ENCODE measurements around the gene PHLPP1. TPM values are rescaled to one million over a fixed set of nuclear protein-coding genes. Genes with fewer than 3 reads are reported as not detected.

The PHLPP1 gene
- total RNA-seq, 1 experiment from 2014 or later, result 12.5 TPM

DNA sequence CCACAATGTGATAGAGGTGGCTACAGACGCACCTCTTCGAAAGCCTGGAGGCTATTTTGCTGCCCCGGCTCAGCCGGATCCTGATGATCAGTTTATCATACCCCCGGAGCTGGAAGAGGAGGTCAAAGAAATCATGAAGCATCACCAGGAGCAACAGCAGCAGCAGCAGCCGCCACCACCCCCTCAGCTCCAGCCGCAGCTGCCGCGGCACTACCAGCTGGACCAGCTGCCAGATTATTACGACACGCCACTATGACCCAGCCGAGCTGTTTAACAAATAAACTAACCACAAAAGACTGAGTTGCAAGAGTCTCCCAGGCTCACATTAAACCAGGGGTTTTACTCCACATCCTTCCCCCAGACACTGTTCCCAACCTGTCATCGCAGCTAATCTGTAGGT lies 263.8 kb downstream of the PHLPP1 start:
- peak; percentile 86 for DNase-seq (ENCODE audit: low read depth)

DNA sequence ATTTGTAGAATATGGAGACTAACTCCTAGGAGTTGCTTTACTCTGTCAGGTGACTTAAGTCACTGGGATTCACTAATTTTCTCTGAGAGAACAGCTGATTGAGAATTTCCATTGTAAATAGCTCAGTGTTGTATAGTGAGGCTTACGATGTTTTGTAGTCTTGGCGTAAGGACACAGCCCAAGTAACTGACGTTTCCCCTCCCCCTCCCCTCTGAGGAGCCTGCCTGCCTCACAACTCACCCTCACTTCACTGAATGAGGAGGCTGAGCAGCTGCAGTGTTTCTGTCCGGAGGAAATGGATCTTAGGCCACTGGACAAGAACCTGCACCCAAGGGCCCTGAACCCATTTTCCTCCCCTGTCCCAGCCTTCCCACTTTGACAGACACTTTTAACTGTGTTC lies 264.6 kb downstream of the PHLPP1 start:
- DNase-seq (ENCODE audit: low read depth), result no peak

DNA sequence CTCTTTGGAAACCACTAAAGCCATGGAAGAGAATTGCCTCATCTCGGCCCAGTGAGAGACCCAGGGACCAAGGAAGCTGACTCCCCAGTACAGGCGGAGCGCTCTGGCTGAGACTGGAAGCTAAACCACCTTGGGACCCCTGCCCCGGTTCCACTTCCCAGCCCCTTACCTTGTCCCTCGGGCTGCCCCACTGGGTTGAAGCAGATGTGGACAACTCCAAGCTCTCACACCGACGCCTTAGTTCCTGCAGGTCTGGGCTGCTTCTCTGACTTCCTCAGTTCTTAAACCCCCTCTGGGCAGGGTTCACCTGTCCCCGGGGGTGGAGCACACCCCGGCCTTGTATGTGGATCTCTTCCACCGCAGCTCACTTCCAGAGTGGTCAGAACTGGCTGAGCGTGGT lies 266.2 kb downstream of the PHLPP1 start:
- DNase-seq (ENCODE audit: low read depth), result no peak

DNA sequence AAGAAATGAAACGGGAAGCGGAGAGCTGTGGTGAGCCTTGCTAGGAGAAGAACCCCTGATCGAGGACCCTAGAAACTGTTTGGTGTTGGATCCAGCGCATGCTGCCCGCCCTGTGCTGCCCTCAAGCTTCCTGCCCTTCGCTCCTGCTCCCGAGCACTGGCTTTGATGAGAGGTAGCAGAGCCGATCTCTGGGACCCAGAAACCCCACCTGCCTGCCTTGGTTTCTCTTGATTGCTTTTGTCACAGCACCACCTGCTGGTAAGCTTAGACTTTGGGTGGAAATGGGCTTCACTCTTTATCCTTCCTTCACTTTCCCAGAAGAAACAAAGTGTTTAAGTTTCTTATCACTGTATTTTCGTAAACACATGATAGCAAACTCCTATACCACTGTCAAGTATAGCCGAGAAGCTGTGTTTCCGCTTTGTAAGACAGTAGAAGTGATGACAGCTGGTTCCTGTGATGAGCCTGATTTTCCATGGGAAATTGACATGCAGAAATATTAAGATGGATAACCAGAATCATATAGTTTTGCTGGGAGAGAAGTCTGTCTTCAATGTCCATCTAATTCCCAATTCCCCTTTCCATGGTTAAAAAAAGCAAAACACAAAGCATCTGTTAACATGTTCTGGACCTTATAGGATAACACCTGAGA lies 267.4 kb downstream of the PHLPP1 start:
- peak; percentile 51 for DNase-seq (ENCODE audit: low read depth)

GRCh38 chr18:62984656-62985315 lies 269.4 kb downstream of the PHLPP1 start:
- no peak for DNase-seq (ENCODE audit: low read depth)

GRCh38 chr18:62986490-62986889 lies 271.1 kb downstream of the PHLPP1 start:
- DNase-seq (ENCODE audit: low read depth), result no peak

DNA sequence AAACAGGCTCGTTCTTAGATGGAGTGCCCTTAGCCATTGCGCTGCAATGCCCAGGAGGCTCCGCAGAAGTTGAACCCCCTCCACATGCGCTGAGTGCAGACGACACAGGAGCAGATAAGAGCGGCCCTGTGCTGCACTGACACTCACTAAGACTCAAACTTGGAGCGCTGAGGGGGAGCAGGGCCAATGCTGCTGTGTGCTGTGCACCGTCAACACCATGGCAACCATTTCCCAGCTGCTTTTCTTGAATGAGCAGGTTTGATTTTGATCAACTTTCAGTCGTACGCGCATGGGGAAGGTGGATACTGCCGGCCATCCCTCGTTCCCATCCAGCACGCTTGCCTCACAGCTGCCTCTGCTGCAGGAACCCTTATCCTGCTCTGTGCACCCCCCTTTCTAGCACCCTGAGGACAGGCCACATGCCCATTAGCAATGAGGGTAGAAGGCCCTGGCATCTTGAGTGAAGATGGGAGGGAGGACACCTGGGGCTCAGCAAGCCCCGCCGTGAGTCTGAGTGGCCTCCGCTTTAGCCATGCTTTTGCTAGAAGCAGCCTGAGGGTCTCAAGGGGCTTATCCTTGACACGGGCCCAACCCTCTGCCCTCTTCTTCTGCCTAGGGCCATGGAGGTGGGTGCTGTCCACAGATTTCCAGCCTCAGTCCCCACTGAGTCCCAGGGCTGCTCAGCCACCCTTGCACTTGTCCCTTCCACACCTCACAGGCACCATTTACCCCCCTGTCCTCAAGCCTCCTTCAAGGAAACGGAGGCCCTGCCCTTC lies 271.9 kb downstream of the PHLPP1 start:
- DNase-seq (ENCODE audit: low read depth), result no peak

- DNase-seq (ENCODE audit: low read depth), result no peak
Measured at GRCh38 chr18:62987859-62988258, 272.5 kb downstream of the PHLPP1 start.

DNA sequence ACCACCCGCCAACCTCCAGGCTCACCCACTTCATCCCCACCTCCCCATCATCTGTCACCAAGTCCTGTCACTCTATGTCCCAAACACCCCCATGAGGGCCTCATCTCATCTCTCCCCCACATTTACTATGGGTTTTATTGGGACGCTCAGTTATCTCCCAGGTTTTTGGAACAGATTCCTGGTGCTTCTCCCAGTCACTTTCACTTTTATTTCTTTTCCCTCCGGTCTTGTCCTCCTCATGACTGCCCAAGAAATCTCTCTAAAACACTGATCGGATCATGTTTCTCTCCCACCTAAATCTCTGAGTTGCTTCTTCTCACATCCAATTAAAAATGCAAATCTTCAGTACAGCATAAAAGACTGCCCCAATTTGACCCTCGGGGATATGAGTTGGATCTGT lies 273.1 kb downstream of the PHLPP1 start:
- no peak for DNase-seq (ENCODE audit: low read depth)

GRCh38 chr18:62989195-62989594 lies 273.9 kb downstream of the PHLPP1 start:
- no peak for DNase-seq (ENCODE audit: low read depth)

GRCh38 chr18:62990653-62991052 lies 275.3 kb downstream of the PHLPP1 start:
- no peak for DNase-seq (ENCODE audit: low read depth)

- no peak for DNase-seq (ENCODE audit: low read depth)
Measured at GRCh38 chr18:62991389-62991788, 276.0 kb downstream of the PHLPP1 start.

GRCh38 chr18:62991959-62992358 lies 276.6 kb downstream of the PHLPP1 start:
- DNase-seq (ENCODE audit: low read depth), result no peak

DNA sequence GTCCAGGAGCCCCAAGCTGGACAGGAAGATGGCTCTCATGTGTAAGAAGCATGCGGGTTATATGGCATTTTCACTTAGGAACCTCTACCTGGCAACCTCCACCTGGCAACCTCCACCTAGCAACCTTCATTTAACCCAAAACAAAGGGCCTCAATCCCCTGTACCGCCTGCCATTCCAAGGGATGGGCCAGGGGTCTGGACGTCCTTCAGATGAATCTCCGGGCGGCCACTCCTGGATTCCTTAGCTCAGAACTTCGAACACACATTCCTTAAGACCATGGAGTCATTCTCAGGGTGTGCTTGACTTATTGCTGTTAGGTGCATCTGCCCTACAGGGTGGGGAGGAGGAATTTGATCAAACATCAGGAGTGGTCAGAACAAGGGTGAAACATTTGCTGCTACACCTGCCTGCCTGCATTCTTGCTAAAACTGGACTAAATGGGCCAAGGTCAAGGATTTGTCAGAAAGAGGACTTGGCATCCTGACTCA lies 277.6 kb downstream of the PHLPP1 start:
- DNase-seq (ENCODE audit: low read depth), result no peak

GRCh38 chr18:62996566-62996965 lies 281.2 kb downstream of the PHLPP1 start:
- no peak for DNase-seq (ENCODE audit: low read depth)

- DNase-seq (ENCODE audit: low read depth), result no peak
Measured at GRCh38 chr18:62997076-62997475, 281.7 kb downstream of the PHLPP1 start.

DNA sequence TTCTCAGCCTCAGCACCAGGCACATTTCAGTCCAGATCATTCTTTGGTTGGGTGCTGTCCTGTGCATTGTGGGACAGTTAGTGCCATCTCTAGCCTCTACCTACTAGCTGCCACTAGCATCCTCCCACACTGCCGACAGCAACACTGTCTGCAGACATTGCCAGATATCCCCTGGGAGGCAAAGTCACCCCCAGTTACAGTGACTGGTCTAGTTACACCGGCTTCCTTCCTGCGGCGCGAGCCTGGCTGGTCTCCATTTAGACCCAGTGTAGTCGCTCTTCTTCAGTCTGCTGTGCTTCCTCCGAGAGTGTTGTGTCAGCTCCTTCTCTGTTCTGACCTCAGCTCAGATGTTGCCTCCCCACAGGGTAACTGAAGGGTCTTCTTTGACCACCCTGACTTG lies 283.1 kb downstream of the PHLPP1 start:
- DNase-seq (ENCODE audit: low read depth), result no peak

DNA sequence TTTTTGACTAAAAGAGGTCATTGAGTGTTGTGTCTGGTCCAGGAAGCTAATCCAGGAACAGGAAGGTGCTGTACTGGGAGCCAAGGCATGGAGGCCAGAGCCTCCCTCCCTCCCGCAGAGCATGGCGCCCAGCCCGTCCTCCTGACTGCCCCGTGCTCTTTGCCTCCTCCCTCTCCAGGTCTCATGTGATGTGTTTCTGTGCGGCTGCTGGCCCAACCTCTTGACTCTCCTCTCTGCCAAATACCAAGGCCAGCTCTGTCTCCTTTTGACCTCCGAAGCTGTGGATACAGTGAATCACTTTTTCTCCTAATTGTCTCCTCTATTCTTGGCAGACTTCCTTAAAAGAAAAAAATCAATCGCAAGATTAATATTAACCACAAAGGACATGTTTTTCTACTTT lies 284.1 kb downstream of the PHLPP1 start:
- peak; percentile 81 for DNase-seq (ENCODE audit: low read depth)

DNA sequence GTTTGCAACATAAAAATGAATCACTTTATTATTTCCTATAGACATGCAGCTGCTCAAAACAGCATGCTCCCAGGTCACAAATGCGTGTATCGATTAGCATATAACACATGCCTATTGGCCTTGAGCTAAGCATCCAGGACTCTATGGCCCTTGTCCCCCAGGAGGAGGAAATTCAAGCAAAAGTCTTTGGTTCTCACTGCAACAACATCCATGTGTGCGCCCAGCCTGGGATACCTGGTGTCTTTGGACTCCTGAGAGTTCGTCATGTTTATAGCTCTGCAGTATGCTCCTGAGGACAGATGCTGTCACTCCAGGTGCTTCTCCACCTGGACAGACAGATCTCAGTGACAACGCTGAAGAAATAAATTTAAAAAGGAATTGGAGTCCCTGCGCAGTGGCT lies 284.6 kb downstream of the PHLPP1 start:
- DNase-seq (ENCODE audit: low read depth), result no peak

GRCh38 chr18:63000839-63001238 lies 285.5 kb downstream of the PHLPP1 start:
- no peak for DNase-seq (ENCODE audit: low read depth)

DNA sequence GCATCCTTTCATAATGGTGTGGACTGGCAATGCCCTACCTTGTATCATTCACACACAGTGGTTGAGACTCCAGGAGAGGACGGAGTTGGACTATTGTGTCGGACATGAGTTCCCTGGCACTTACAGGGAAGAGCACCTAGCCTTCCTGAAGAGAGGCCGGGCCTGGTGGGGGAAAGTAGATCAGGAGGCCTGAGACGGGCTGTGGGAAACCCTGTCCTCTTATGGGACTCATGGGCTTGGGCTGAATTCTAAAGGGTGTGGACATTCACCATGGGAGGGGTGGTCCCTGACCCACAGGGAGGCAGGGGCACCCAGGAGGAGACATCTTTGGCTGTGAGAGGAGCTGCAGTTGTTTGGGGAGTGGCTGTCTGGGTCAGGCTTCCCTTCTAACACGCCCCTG lies 286.5 kb downstream of the PHLPP1 start:
- DNase-seq (ENCODE audit: low read depth), result no peak

DNA sequence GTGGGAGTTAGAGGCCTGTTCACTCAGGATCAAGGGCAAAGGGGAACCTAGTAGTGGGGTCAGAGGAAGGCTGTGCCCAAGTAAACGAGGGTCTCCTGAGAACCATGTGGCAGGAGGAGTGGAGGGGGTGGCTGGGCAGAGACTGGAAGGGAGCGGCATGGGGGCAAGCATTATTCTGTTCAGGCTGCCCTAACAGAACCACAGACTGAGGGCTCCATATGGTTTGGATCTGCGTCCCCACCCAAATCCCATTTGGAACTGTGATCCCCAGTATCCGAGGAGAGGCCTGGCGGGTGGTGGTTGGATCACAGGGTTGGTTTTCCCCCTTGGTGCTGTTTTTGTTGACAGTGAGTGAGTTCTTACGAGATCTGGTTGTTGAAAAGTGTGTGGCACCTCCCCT lies 287.0 kb downstream of the PHLPP1 start:
- no peak for DNase-seq (ENCODE audit: low read depth)
